Skin of body (tissue), 2 donors: ENCODE data around the gene ALDH8A1. TPM values are rescaled to one million over a fixed set of nuclear protein-coding genes. Genes with fewer than 3 reads are reported as not detected.

ENCODE experiments used
- DNase-seq: peaks from one replicate; lab custom pipeline; 2025; lab: John Stamatoyannopoulos, UW
- total RNA-seq: library from RNA; depleted of rRNA; stranded (reverse); fragments of >200 nt; gene quantifications from one replicate; pipeline ENCODE4 v1.2.3, GENCODE V29; 2014

ALDH8A1 gene
- total RNA-seq, 1 donor from 2014 or later, result 0.99 TPM

DNA sequence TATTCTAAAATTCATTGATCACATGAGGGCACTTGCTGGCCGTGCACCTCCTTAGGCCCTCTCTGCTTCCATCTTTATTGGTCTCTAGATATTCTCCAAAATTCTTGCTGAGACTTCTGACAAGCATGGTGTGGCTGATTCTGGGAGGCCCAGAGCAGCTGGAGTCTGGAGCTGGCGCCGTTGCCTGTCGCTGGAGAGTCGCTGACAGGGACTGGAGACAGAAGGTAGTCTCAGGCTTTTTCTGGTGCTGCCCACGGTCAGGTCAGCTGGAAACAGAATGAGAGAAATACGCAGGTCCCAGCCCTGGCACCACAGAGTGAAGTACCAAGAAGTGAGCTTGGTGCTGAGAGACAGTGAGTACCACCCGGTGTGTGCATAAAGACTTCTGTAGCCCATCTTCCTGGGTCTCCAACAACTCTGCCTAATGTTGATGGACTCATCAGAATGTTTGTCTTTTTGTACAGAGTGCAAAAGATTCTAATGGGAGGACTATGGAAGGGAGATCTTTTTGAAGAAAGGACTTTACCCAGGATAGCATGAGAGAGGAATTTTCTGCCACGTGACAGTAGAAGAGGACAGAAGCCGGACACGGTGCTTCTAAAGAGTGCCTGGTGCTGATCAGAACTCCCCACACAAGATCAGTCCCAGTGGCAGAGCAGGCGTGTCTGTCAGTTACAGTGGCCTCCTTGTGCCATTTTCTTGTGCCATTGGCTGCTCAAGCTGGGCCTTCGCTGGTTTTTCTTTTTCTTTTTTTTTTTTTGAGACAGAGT is 1.8 kb upstream of the ALDH8A1 start:
- DNase-seq, result no peak

GRCh38 chr6:134950482-134950881 is 581 bp upstream of the ALDH8A1 start:
- DNase-seq, result no peak

- DNase-seq, result no peak
Observed at GRCh38 chr6:134948691-134949090, 1.2 kb downstream of the ALDH8A1 start.

GRCh38 chr6:134948142-134948541 is 1.8 kb downstream of the ALDH8A1 start:
- DNase-seq, result no peak

DNA sequence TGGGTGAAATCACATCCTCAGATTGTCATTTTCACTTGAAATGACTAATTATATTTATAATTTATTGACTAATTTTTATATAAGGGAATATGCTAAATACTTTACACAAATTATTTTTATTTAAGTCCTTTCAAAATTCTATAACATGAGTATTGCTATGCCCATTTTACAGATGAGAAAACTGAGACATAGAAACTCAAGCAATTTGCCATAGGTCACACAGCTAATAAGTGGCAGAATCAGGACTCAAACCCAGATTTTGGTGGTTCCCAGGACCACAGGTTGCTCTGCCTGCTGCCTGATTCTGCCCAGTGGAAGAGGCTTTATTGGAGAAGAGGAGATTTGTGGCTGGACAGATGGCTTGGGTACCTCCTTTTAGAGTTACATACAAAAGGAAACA is 4.9 kb downstream of the ALDH8A1 start:
- DNase-seq, result no peak

DNA sequence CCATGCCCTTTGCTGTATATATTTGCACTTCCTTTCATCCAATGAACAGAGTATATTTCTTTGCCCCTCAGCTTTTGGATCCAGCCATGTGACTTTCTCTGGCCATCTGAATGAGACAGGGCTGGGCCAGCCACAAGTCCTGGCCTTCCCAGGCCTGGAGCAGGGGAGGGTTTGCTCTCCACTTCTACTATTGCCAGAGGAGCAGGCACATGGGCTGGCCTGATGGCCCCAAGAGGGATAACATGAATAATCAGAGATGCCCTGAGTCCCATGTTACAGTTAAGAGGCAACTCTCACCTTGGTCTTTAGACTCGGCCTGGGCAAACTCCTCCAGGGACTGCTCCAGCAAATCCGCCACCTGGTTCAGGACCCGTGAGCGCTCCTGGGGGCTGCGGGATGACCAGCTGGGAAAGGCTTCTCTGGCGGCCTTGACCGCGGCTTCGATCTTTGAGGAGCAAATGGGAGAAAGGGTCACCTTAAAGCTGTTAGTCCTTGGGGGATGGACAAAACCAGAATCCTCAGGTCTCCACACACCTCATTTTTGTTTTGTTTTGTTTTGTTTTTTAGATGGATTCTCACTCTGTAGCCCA is 6.3 kb downstream of the ALDH8A1 start:
- DNase-seq, result no peak

GRCh38 chr6:134938896-134939295 is 11.0 kb downstream of the ALDH8A1 start:
- no peak for DNase-seq

DNA sequence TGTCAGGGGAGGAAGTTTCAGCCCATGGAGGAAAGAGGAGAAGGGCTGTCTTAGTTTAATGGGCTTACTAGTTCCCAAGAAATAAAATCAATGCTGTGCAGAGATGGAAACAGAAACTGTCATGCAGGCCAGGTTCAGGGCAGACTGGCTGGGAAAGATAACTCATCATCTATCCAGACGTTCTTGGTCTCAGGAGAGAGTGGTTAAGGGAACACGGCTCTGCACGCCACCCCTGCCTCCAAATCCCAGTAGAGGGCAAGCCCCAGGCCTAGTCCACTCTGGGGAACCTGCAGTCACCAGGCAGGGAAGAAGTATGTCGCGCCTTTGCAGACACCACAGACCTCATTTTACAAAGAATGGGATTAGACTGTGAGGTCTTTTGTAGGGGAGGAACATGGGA is 12.5 kb downstream of the ALDH8A1 start:
- no peak for DNase-seq

DNA sequence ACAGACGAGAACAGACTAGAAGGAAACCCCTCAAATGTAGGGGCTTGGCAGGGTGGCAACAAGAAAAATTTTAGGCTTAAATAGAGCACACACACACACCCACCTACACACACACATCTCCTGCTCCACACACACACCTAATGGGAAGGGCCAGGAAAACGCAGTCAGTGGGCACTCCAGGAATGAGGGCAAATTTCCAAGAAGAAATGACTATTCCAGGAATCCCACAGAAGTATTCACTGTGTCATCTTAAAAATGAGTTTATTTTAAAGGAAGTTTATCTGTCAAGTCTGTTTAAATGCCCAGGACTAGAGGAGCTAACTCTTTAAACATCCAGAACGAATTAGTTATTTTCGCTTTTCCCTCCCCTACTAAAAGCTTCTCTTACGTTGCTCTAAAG is 13.0 kb downstream of the ALDH8A1 start:
- DNase-seq, result no peak

- DNase-seq, result no peak
Observed at GRCh38 chr6:134936476-134936875, 13.4 kb downstream of the ALDH8A1 start.

- DNase-seq, result no peak
Observed at GRCh38 chr6:134934793-134935485, 15.0 kb downstream of the ALDH8A1 start.

DNA sequence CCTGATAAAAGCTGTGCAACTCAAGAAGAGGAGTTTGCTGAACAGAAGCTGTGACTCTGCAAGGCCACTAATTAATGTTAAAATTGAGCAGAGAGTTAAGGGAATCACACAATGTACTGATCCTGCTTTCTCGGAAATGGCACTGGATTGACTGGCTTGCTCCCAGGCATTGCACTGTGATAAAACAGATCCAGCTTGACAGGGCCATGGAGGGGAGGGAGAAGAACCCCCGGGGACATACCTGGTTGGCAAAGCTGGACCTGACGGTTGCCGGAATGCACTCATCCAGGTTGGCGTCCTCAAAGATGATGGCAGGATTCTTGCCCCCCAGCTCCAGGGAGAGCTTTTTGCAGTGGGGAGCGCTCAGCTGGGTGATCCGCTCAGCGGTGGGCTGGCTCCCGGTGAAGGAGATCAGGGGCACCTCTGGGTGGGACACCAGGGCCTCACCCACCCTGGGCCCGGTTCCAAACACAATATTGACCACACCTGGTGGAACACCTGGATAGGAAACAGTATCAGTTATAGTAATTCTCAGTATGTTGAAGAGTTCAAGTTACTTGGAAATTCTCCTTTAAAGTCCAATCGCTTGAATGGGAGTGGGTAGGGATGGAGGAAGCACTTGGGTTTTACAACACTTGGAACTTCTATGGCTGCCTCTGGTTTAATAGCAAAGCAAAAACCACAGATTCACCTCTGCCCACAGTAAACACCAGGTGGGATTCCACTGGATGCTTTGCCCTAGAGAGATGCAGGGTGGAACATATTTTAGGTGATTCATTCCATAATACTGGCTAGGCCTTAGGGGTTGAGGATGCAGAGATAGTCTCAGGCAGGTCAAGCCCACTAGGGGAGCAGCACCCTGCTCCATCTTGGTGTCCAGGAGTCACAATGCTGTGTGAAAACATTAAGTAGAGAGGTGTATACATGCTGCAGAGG is 17.1 kb downstream of the ALDH8A1 start:
- no peak for DNase-seq

DNA sequence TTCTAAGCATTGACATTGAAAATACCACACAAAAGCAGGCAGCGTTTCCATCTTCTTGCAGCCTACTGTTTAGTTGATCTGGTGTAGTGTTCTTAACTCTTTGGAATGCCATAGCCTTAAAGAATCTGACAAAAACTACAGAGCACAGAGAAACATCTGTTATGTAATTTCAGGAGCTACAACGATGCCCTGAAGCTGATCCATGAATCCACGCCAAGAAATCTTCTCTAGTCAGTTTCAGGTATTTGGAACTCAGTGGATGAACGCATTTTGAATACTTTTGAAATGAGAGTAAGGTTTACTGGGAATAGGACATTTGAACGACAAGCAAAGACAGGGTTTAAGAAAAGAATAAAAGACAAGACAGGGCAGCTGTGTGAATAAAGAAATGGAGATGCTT is 17.8 kb downstream of the ALDH8A1 start:
- DNase-seq, result no peak

DNA sequence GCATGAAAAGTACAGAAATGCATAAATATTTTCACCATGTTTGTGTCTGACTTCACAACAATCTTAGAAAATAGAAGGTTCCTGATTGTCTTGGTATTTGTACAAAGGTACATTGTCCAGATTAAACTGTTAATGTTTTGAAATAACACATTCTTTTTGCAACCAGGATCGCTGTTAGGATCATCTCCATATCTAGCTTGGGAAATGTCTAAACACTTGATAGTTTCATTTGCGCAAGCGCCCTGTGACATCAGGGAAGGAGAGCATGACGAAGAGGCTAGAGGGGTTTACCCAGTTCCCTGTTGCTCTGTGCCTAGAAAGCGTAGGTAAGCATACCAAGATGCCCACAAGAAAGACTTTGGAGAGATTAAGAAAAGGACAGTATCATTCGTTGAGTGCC is 19.4 kb downstream of the ALDH8A1 start:
- no peak for DNase-seq

GRCh38 chr6:134928151-134928900 is 21.6 kb downstream of the ALDH8A1 start:
- DNase-seq, result no peak

- no peak for DNase-seq
Observed at GRCh38 chr6:134925800-134926199, 24.1 kb downstream of the ALDH8A1 start.

DNA sequence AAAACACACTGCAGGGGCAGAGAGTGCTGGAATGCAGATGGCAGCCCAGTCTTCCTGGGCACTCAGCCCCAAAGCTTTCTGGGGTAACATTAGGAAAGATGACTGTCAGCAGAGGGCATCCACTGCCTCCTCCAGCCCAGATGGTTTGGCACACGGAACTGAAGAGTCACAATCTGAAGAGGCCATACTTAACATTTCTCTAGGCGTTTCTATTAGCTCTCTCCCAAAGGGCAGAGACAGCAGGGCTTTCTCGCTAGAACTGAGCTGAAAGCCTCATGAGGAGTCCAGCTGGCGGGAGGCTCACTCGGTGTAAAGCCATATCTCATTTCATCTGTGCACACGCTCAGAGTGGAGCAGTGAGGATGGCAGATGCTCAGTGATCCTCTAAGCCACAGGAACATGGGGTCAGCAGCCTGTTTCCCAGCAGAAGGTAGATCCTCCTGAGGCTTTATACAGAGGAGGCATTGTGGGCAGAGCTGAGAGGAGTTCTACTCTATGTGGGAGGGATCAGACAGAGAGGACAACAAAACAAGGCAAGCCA is 28.1 kb downstream of the ALDH8A1 start:
- DNase-seq, result no peak

- DNase-seq, result no peak
Observed at GRCh38 chr6:134921276-134921675, 28.6 kb downstream of the ALDH8A1 start.

DNA sequence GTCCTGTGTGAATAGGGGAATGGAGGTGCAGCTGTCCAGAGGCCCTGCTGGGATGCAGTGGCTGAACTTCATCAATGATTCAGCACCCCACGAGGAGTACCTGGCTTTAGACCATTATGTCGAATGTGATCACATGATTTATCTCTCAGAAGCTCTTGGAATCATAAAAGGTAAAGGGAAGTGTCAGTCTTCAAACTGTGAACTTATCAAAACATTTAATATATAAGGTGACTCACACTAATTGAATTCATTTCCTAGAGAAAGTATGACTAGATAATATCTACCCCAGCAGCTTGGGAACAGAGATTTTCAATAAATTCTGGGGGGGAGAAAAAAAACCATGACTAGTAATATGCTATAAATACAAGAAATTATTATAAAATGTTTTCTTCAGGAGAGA is 29.5 kb downstream of the ALDH8A1 start:
- no peak for DNase-seq

GRCh38 chr6:134918418-134918961 is 31.4 kb downstream of the ALDH8A1 start:
- DNase-seq, result no peak
